ENCODE measurements around the gene ST14.

DNA sequence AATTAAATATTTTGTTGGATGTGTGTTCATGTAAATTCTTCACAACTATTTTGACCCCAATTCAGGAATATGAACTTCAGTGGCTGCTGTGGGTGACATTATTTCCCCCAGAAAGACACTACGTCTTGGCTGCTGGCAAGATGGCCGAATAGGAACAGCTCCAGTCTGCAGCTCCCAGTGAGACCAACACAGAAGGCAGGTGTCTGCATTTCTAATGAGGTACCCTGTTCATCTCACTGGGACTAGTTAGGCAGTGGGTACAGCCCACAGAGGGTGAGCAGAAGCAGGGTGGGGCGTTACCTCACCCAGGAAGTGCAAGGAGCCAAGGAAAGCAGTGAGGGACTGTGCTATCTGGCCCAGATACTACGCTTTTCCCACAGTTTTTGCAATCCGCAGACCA is 89.8 kb downstream of the ST14 start:
- no peak for TF ChIP-seq POLR2A (IDR thresholded peaks at IDR 0.05; ENCODE audit: low read depth)
- TF ChIP-seq, protein P1, sequence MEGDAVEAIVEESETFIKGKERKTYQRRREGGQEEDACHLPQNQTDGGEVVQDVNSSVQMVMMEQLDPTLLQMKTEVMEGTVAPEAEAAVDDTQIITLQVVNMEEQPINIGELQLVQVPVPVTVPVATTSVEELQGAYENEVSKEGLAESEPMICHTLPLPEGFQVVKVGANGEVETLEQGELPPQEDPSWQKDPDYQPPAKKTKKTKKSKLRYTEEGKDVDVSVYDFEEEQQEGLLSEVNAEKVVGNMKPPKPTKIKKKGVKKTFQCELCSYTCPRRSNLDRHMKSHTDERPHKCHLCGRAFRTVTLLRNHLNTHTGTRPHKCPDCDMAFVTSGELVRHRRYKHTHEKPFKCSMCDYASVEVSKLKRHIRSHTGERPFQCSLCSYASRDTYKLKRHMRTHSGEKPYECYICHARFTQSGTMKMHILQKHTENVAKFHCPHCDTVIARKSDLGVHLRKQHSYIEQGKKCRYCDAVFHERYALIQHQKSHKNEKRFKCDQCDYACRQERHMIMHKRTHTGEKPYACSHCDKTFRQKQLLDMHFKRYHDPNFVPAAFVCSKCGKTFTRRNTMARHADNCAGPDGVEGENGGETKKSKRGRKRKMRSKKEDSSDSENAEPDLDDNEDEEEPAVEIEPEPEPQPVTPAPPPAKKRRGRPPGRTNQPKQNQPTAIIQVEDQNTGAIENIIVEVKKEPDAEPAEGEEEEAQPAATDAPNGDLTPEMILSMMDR (IDR thresholded peaks at IDR 0.05) = no peak
